HepG2 (cell line): ENCODE data around the gene METAP1D. TPM values are rescaled to one million over a fixed set of nuclear protein-coding genes. Genes with fewer than 3 reads are reported as not detected.

Experiments
- AGO1 ChIP-seq: fragments of 200-400 bp; formaldehyde crosslinking; IDR thresholded peaks from 2 replicates; pipeline ENCODE4 v1.6.1; 2017; ENCODE audit warnings: mild to moderate bottlenecking, low read depth, low read length, moderate library complexity; ENCODE audit not compliant: poor library complexity, severe bottlenecking
- ATRX ChIP-seq: sonication (generic); formaldehyde crosslinking; IDR thresholded peaks from 2 replicates; pipeline ENCODE4 v1.4.0; 2020; ENCODE audit warnings: missing genetic modification reagents, borderline replicate concordance
- FUBP1 ChIP-seq: sonication (generic); formaldehyde crosslinking; IDR thresholded peaks from 2 replicates; pipeline ENCODE4 v1.5.1; 2020; ENCODE audit warnings: missing genetic modification reagents, mild to moderate bottlenecking, borderline replicate concordance
- HNRNPUL1 ChIP-seq: fragments of 200-400 bp; formaldehyde crosslinking; IDR thresholded peaks from 2 replicates; pipeline ENCODE4 v1.6.1; 2017; ENCODE audit warnings: low read depth, mild to moderate bottlenecking, low read length, moderate library complexity
- ISL2 ChIP-seq: sonication (generic); formaldehyde crosslinking; IDR thresholded peaks from 2 replicates; pipeline ENCODE4 v1.5.0; 2020; ENCODE audit warnings: missing genetic modification reagents
- KLF16 ChIP-seq, 2 experiments: sonication (generic) in 1 of 2; formaldehyde crosslinking in 1 of 2; IDR thresholded peaks; 2 replicates each; pipeline versions ENCODE4 v1.6.1 to v1.8.0; 2016 to 2023; ENCODE audit warnings: missing genetic modification reagents in 2 of 2, missing compliant biosample characterization in 1 of 2
- MAFF ChIP-seq: IDR thresholded peaks from 2 replicates; pipeline ENCODE4 v1.6.1; 2011; ENCODE audit warnings: low read depth, low read length, improper control_type of control experiment
- MAFK ChIP-seq, 2 experiments: IDR thresholded peaks in 1 of 2; conservative IDR thresholded peaks in 1 of 2; 2 replicates each; pipeline ENCODE4 v1.6.1; 2011; ENCODE audit warnings: improper control_type of control experiment in 2 of 2, low read length in 2 of 2
- MTF2 ChIP-seq: sonication (generic); formaldehyde crosslinking; IDR thresholded peaks from 2 replicates; pipeline ENCODE4 v1.5.0; 2020; ENCODE audit warnings: missing genetic modification reagents, borderline replicate concordance
- RBFOX2 ChIP-seq: fragments of 200-400 bp; formaldehyde crosslinking; IDR thresholded peaks from 2 replicates; pipeline ENCODE4 v1.6.1; 2017; ENCODE audit warnings: low read depth, mild to moderate bottlenecking, low read length
- RBM39 ChIP-seq: fragments of 200-400 bp; formaldehyde crosslinking; IDR thresholded peaks from one replicate; pipeline ENCODE4 v1.6.1; 2018; ENCODE audit warnings: antibody characterized with exemption, mild to moderate bottlenecking, low read depth, low read length; ENCODE audit not compliant: poor library complexity, severe bottlenecking
- REPIN1 ChIP-seq: sonication (generic); formaldehyde crosslinking; IDR thresholded peaks from 2 replicates; pipeline ENCODE4 v1.8.0; 2022; ENCODE audit warnings: missing genetic modification reagents, low read depth, mild to moderate bottlenecking, borderline replicate concordance
- SOX13 ChIP-seq, 3 experiments: fragments of 450-650 bp in 1 of 3; sonication (generic) in 1 of 3; formaldehyde crosslinking in 1 of 3; IDR thresholded peaks in 2 of 3; conservative IDR thresholded peaks in 1 of 3; 2 replicates each; pipeline versions ENCODE4 v1.5.0 to v1.6.1; 2016 to 2020; ENCODE audit warnings: antibody characterized with exemption in 1 of 3, mild to moderate bottlenecking in 1 of 3, missing compliant biosample characterization in 1 of 3, missing genetic modification reagents in 1 of 3, moderate library complexity in 1 of 3
- SP5 ChIP-seq: IDR thresholded peaks from 2 replicates; pipeline ENCODE4 v1.6.1; 2016; ENCODE audit warnings: low read depth, borderline replicate concordance
- TBX3 ChIP-seq: fragments of 450-650 bp; IDR thresholded peaks from 2 replicates; pipeline ENCODE4 v1.6.1; 2017; ENCODE audit warnings: antibody characterized with exemption, mild to moderate bottlenecking, inconsistent platforms, borderline replicate concordance
- TSC22D2 ChIP-seq: sonication (generic); formaldehyde crosslinking; IDR thresholded peaks from 2 replicates; pipeline ENCODE4 v1.5.1; 2020; ENCODE audit warnings: missing genetic modification reagents, mild to moderate bottlenecking, borderline replicate concordance
- ZBTB7A ChIP-seq: sonication (generic); formaldehyde crosslinking; IDR thresholded peaks from 2 replicates; pipeline ENCODE4 v1.8.0; 2022; ENCODE audit warnings: mild to moderate bottlenecking, missing genetic modification reagents
- ZNF207 ChIP-seq: fragments of 450-650 bp; IDR thresholded peaks from 2 replicates; pipeline ENCODE4 v1.6.1; 2016; ENCODE audit warnings: antibody characterized with exemption, borderline replicate concordance
- ZNF75D ChIP-seq: sonication (generic); formaldehyde crosslinking; IDR thresholded peaks from 2 replicates; pipeline ENCODE4 v1.8.1; 2023; ENCODE audit warnings: missing genetic modification reagents, mild to moderate bottlenecking, borderline replicate concordance
- polyA plus RNA-seq, 8 experiments: library from polyadenylated mRNA; depleted of rRNA in 3 of 8; stranded (reverse) in 7 of 8; unstranded in 1 of 8; fragments of >200 nt; fragmentation: Illumina TruSeq in 4 of 8; extraction: Trizol in 4 of 8; gene quantifications; 2 replicates each; pipeline versions ENCODE4 v1.2.1 to v1.2.3, GENCODE V29; 2011 to 2016; ENCODE audit warnings: low read depth in 4 of 8, missing spikeins in 1 of 8, mixed read lengths in 1 of 8; ENCODE audit not compliant: insufficient read depth in 1 of 8
- total RNA-seq, 5 experiments: library from RNA; depleted of rRNA; stranded (reverse); fragments of >200 nt; fragmentation: Illumina TruSeq; extraction: Trizol; gene quantifications; 2 replicates each; pipeline ENCODE4 v1.2.3, GENCODE V29; 2016; ENCODE audit warnings: low read depth in 1 of 5
- TF ChIP-seq, protein P1 (sequence below): sonication (generic); formaldehyde crosslinking; IDR thresholded peaks from 2 replicates; pipeline ENCODE4 v1.4.0; 2020; ENCODE audit warnings: missing genetic modification reagents, borderline replicate concordance
- TF ChIP-seq, protein P2 (sequence below): sonication (generic); formaldehyde crosslinking; IDR thresholded peaks from 2 replicates; pipeline ENCODE4 v1.5.0; 2020; ENCODE audit warnings: missing genetic modification reagents, mild to moderate bottlenecking, borderline replicate concordance

The METAP1D gene
- total and polyA plus RNA-seq, 2 of the 13 experiments (the other 11 are each of a cell fraction or from before 2014, with no cell fraction given), result 14.7 to 21.6 TPM

- TF ChIP-seq RBM39 (peak; percentile 33), MAFF (no peak), HNRNPUL1 (no peak), REPIN1 (no peak), FUBP1 (CRISPR knock-in tag) (no peak), TSC22D2 (CRISPR knock-in tag) (no peak), AGO1 (no peak), ATRX (CRISPR knock-in tag) (no peak), ZNF75D (no peak), SOX13 (IDR thresholded peaks at IDR 0.05) (no peak), SOX13 (CRISPR knock-in tag; conservative IDR thresholded peaks at IDR 0.05 in 1 of 2, IDR thresholded peaks at IDR 0.05 in 1 of 2) (peak in 1 of 2 experiments; percentile 20; a peak in 1 of 4 replicates), ZNF207 (no peak), RBFOX2 (no peak), MTF2 (CRISPR knock-in tag) (peak; percentile 53; the same call in 1 of the 2 replicates), ZBTB7A (CRISPR knock-in tag) (no peak), SP5 (CRISPR knock-in tag) (0 out of 2 replicates have a peak, but pooled peaks have one; percentile 35), KLF16 (CRISPR knock-in tag; IDR thresholded peaks at IDR 0.05) (no peak), ISL2 (CRISPR knock-in tag) (no peak), TBX3 (no peak), MAFK (conservative IDR thresholded peaks at IDR 0.05 in 1 of 2, IDR thresholded peaks at IDR 0.05 in 1 of 2; ENCODE audit: low read length in 2 of 2) (no peak)
- TF ChIP-seq, protein P1, sequence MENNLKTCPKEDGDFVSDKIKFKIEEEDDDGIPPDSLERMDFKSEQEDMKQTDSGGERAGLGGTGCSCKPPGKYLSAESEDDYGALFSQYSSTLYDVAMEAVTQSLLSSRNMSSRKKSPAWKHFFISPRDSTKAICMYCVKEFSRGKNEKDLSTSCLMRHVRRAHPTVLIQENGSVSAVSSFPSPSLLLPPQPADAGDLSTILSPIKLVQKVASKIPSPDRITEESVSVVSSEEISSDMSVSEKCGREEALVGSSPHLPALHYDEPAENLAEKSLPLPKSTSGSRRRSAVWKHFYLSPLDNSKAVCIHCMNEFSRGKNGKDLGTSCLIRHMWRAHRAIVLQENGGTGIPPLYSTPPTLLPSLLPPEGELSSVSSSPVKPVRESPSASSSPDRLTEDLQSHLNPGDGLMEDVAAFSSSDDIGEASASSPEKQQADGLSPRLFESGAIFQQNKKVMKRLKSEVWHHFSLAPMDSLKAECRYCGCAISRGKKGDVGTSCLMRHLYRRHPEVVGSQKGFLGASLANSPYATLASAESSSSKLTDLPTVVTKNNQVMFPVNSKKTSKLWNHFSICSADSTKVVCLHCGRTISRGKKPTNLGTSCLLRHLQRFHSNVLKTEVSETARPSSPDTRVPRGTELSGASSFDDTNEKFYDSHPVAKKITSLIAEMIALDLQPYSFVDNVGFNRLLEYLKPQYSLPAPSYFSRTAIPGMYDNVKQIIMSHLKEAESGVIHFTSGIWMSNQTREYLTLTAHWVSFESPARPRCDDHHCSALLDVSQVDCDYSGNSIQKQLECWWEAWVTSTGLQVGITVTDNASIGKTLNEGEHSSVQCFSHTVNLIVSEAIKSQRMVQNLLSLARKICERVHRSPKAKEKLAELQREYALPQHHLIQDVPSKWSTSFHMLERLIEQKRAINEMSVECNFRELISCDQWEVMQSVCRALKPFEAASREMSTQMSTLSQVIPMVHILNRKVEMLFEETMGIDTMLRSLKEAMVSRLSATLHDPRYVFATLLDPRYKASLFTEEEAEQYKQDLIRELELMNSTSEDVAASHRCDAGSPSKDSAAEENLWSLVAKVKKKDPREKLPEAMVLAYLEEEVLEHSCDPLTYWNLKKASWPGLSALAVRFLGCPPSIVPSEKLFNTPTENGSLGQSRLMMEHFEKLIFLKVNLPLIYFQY, result no peak
- TF ChIP-seq, protein P2, sequence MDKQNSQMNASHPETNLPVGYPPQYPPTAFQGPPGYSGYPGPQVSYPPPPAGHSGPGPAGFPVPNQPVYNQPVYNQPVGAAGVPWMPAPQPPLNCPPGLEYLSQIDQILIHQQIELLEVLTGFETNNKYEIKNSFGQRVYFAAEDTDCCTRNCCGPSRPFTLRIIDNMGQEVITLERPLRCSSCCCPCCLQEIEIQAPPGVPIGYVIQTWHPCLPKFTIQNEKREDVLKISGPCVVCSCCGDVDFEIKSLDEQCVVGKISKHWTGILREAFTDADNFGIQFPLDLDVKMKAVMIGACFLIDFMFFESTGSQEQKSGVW (CRISPR knock-in tag), result no peak
Measured at GRCh38 chr2:172086241-172087206, 86.8 kb downstream of the METAP1D start (continued).
